GM19372 (cell line): ENCODE results near the gene SEC23A.
"Not testable (repeated sequence)": the region's sequence is repeated elsewhere in the genome, so short reads cannot be mapped to it uniquely, and the experiment has no call there.

ENCODE experiments used
- ATAC-seq: cut with Tn5 transposase; IDR thresholded peaks from one replicate; pipeline ENCODE4 v1.9.1; 2021; ENCODE audit warnings: mild to moderate bottlenecking, low read depth, moderate library complexity; ENCODE audit not compliant: unreplicated experiment

The SEC23A gene

GRCh38 chr14:39102969-39103957, at the start of gene SEC23A:
TSS of gene SEC23A (minus strand) at chr14:39103235. CDS start at chr14:39096118, 7,117 bp downstream.
- peak; percentile 82 for ATAC-seq

- ATAC-seq: no peak
These were observed 42.4 kb upstream of the SEC23A start for GRCh38 chr14:39145266-39145966.

- not testable (repeated sequence) for ATAC-seq
These were observed 40.2 kb upstream of the SEC23A start for GRCh38 chr14:39143226-39143625.

- not testable (repeated sequence) for ATAC-seq
These were observed 38.6 kb upstream of the SEC23A start for GRCh38 chr14:39141623-39142022.

DNA sequence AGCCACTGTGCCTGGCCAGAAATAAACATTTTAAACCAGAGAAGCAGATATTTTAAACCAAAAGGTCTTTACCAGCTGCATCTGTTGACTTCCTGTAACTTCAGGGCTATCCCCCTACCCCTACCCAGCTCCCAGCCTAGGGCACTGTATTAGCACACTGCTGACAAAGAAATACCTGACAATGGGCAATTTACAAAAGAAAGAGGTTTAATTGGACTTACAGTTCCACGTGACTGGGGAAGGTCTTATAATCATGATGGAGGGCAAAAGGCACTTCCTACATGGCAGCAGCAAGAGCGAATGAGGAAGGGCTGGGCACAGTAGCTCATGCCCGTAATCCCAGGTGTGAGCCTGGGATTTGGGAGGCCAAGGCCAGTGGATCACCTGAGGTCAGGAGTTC, 37.1 kb upstream of the SEC23A start:
- ATAC-seq: no peak

GRCh38 chr14:39138440-39138839, 35.4 kb upstream of the SEC23A start:
- no peak for ATAC-seq

DNA sequence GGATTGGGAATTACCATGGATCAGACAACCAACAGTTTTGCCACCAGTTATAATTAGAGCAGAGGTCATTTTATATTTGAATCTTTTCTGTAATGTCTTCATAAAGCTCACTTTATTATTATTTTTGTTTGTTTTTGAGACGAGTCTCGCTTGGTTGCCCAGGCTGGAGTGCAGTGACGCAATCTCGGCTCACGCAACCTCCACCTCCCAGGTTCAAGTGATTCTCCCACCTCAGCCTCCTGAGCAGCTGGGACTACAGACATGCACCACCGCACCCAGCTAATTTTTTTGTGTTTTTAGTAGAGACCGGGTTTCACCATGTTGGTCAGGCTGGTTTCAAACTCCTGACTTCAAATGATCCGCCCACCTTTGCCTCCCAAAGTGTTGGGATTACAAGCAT, 34.8 kb upstream of the SEC23A start:
- not testable (repeated sequence) for ATAC-seq

DNA sequence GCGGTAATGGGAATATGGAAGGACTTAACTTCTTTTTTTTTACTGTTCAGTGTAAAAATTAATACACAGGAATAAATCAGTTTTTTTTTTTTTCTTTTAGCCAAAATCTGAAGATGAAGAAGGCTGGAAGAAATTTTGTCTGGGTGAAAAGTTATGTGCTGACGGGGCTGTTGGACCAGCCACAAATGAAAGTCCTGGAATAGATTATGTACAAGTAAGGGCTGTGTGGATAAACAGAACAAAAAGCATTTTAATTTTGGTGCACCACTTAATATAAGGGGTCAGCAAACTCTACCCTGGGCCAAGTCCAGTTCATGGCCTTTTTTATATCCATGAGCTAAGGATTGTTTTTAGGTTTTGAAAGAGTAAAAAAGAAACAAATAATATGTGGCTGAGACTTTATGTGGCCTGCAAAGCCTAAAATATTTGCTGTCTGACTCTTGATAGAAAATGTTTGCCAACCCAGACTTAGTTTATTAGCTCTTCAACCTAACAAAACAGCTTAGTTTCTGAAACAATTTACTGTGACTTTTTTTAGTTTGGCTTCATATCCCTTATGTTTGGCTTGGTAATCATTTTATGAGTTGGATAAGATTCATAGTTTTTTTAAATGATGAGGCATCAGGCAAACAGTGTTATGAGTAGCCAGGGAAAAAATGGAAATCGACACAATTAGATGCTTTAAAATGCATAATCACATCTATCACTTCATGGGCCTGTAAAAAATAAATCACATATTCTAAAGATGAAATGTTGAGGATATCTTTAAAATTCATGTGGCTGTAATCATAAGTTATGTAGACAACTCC, 19.5 kb upstream of the SEC23A start:
- ATAC-seq: no peak

- peak; percentile 91 for ATAC-seq
These were observed 11.2 kb upstream of the SEC23A start, which contains the start of gene GEMIN2 for GRCh38 chr14:39114073-39114838. TSS of gene GEMIN2 (plus strand) at chr14:39114323. CDS start at chr14:39114339, 16 bp downstream.

DNA sequence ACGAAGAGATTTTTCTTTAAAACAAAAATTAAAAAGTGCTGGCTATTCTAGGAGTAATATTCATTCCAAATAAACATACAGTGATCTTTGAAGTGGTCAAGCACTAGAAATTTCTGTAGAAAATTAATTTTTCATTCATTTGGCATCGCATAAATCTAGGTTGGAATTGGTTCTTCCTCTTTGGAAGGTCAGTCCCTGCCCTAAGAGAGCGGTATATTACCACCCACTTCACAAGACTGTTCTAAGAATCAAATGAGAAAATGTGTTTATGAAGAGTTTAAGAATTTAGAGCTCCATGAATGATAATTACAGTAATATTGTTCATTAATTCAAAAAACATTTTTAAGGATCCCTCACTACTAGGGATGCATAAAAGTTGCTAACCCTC, 10.6 kb upstream of the SEC23A start:
- ATAC-seq: no peak

GRCh38 chr14:39109893-39110715, 7.1 kb upstream of the SEC23A start:
- no peak for ATAC-seq

GRCh38 chr14:39108791-39109190, 5.8 kb upstream of the SEC23A start:
- no peak for ATAC-seq

DNA sequence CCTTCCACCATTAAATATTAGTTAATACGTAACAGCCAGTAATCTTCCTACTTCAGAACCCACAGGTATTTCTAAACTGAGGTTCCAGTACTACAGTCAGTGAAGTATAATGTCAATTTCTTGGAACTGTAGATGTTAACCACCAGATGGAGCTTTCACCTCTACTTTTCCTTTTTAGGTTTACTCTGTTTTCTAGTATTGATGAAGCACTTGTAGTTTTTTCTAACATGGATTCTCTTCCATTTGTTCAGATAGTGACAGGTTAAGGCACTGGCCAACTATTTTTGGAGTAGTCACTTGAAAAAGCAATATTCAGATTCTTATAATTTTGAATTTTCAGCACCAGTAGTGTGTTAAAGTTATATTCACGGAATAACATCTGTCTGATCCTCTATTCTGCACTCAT, 4.6 kb upstream of the SEC23A start:
- no peak for ATAC-seq

GRCh38 chr14:39104078-39104801, 1.2 kb upstream of the SEC23A start:
- not testable (repeated sequence) for ATAC-seq

DNA sequence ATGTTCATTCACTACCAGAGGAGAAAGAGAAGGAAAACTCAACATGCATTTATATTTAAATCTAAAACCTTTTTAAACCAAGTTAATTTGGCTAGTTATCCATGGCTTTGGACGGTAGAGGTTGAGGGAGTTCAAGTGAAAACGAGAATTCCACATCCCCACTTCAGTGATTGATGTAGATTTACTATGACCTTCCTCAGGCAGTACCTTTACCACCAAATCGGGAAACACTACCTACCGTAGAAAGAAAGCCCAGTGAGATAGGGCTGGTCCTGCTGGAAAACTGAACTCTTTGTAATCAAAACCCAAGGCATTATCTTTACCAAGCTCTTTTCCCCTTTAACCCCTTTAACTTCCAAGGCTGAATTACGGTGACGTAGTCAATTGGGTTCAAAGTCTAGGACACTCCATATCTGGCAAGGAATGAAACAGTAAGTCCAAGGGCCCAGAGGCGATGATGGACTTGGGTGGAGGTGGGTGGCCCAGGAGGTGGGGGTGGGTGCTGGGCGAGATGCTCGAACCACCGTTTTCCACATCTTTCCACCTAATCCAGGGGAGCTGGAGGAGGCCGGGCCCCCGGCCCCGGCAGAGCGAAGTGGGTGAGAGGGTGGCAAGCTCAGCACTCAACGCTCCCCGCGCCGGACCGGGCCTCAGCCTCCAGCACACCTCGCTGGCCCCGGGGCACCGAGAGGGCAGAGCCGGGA, 618 bp downstream of the SEC23A start:
- ATAC-seq: peak; percentile 4

GRCh38 chr14:39099748-39100147, 3.3 kb downstream of the SEC23A start:
- ATAC-seq: no peak

DNA sequence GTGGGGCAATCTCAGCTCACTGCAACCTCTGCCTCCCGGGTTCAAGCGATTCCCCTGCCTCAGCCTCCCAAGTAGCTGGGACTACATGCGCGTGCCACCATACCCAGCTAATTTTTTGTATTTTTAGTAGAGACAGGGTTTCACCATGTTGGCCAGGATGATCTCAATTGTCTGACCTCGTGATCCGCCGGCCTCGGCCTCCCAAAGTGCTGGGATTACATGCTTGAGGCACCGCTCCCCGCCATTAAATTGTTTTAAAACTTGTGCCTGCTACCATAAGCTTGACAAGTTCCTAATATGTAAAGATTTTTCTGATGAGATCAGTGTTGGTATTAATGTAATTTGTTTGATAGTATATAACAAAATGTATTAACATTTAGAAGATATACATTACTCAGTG, 3.8 kb downstream of the SEC23A start:
- not testable (repeated sequence) for ATAC-seq

- no peak for ATAC-seq
These were observed 5.9 kb downstream of the SEC23A start for GRCh38 chr14:39097159-39097558.
